ENCODE measurements around the gene ABHD1.

The ABHD1 gene

GRCh38 chr2:27086724-27087593 lies 36.7 kb upstream of the ABHD1 start, which contains the start of gene KHK:
KHK (plus strand) TSS chr2:27086772; CDS start chr2:27087260, 488 bp downstream.
- DNase-seq: peak in 5 of 14 donors; percentile 31 to 72 (median 55)

DNA sequence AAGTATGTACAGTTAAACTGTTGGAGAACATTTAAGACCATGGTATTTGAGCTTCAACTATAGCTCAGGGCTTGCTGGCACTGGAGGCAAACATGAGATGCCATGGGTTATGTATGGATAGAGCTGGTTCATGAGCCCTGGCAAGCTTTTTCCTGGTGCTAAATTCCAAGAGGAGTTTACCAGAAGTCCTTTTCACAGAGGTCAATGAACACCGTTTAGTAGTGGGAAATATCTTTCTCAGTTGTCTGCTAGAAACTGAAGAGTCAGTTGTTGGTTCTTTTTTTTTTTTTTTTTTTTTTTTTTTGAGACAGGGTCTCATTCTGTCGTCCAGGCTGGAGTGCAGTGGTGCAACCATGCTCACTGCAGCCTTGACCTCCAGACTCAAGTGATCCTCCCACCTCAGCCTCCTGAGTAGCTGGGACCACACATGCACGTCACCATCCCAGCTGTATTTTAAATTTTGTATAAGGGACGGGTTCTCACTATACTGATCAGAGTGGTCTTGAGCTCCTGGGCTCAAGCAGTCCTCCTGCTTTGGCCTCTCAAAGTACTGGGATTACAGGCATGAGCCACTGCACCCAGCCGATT lies 35.7 kb upstream of the ABHD1 start:
- no peak for DNase-seq

- DNase-seq: no peak
Measured at GRCh38 chr2:27088634-27089033, 35.0 kb upstream of the ABHD1 start.

GRCh38 chr2:27089111-27089954 lies 34.3 kb upstream of the ABHD1 start:
- no peak for DNase-seq

GRCh38 chr2:27091746-27092695 lies 31.6 kb upstream of the ABHD1 start:
- DNase-seq: no peak

DNA sequence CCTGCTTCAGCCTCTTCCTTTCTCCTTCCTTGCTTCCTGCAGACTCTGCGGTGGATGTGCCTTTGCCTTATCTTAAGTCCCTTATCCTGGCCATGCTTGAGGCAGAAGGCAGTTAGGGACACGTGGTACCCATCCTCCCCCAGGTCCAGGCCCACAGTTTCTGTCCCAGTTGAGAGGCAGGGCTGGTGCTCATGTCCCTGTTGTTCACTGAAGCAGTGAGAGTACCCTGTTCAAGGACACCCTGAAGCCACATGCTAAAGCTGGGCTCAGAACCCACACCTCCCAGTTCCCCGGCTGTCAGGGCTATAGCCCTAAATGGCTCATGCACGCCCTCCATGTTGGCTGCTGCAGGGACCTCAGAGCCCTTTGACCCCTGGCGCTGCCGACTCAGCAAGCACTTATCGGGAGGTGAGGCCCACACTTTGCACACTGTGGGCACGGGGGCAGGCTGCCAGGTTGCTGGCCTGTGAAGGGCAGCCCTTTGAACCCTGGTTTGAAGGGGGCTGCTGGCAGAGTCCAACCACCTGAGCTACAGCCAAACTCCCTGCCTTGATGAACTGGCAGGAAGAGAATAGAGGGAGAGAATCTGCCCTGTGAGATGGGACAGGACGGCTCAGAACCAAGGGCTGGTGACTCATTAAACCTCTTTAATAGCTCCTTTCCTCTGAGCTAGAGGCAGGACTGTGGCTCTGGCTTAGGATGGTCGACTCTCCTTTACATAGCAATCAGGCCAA lies 30.8 kb upstream of the ABHD1 start:
- DNase-seq: peak in 1 of 14 donors; percentile 8

GRCh38 chr2:27093430-27094352 lies 29.9 kb upstream of the ABHD1 start:
- DNase-seq: no peak

- no peak for DNase-seq
Measured at GRCh38 chr2:27094353-27094984, 29.1 kb upstream of the ABHD1 start.

DNA sequence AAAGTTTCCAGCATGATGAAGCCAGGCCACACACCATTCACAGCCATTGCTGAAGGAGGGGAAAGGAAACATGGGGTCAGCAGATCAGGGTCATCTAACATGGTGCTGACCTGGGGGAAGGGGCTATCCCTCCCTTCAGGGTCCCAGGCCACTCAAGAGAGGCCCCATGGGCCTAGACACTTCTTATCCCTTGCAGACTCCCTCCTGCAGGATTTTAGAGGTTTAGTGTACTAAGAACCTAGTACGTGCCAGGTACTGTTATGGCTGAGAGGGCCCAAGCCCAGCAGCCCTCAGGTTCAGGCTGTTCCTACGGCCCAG lies 28.2 kb upstream of the ABHD1 start:
- DNase-seq: no peak

DNA sequence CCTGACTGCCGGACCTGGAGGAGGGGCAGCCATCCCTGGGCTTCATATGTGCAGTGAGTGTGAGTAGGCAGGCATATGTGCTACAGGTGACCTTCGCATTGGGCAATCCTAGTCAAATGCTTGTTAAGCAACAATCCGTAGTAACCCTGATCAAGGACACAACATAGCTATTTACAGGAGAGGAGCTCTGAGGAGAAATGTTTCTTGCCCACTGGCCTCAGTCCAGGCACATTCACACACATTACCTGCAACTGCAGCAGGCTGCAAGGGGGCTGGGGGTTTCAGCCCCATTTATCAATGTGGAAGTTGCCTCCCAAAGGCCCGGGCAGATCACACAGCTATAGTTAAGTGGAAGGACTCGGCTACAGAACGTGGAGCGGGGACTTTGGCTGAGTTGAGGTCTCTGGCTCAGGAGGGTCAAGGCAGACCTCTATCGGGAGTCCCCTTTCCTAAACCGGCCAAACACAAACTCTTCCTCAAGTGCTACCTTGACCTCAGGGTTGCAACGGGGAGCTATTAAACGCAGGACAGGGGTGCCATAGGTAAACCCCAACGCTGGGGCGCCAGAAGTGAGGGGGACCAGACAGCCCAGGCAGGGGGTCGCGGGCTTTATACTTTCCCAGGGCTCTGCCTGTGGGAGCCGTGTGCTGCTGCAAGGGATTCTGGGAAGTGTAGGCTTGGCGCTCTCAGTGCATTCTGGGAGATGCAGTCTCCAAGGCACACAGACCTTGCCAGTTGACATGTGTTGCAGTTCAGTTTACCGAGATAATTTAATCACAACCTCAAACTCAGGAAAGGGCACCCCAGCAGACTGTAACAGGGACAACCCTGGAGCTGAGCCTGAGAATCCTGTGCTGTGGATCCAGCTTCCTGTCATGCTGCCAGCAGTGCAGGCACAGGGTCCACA lies 27.6 kb upstream of the ABHD1 start:
- DNase-seq: peak in 12 of 14 donors; percentile 23 to 73 (median 53)

DNA sequence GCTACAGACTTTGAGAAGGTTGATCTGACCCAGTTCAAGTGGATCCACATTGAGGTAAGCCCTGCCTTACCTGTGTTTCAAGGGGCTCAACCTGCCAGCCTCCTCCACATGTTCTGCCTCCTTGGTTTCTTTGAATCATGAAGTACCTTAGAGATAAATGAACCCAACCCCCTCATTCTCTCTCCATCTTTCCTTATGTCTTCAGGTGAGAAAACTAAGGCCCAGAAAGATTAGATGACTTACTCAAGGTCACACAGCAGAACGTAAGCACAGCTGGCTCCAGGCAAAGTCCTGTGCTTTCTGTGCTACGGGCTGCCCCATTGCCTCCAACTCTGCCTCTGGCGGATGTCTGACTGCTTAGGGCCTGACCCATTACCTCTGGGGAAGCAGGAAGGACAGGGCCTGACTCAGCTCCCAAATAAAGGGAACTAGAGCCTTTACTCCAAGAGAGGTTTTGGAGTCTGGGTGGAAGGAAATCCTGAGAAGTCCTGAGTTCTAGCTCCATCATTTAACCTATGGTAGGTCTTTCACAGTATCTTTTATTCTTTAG lies 26.8 kb upstream of the ABHD1 start:
- no peak for DNase-seq

DNA sequence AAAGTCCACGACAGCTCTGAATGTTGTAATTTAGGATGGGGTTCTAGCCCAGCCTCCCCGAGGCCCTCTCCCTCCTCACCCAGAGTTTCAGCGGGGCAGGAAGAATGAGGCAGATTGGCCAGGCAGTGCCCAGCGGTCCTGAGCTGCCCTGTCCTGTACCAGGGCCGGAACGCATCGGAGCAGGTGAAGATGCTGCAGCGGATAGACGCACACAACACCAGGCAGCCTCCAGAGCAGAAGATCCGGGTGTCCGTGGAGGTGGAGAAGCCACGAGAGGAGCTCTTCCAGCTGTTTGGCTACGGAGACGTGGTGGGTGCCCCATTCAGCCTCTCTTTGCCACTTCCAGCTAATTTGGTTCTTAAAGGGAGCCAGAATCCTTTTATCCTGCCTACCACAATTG lies 26.3 kb upstream of the ABHD1 start:
- DNase-seq: no peak

DNA sequence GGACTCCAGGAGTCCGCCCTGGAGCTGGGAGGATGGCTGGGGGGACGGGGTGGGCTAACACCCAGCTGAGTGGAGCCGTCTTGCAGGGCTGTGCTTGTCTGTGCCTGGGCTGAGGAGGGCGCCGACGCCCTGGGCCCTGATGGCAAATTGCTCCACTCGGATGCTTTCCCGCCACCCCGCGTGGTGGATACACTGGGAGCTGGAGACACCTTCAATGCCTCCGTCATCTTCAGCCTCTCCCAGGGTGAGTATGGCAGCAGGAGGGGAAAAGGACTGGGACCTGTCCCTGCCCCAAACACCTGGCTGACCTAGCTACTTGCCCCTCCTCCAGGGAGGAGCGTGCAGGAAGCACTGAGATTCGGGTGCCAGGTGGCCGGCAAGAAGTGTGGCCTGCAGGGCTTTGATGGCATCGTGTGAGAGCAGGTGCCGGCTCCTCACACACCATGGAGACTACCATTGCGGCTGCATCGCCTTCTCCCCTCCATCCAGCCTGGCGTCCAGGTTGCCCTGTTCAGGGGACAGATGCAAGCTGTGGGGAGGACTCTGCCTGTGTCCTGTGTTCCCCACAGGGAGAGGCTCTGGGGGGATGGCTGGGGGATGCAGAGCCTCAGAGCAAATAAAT lies 24.2 kb upstream of the ABHD1 start:
- DNase-seq: no peak

- DNase-seq: no peak
Measured at GRCh38 chr2:27100036-27100435, 23.6 kb upstream of the ABHD1 start.

DNA sequence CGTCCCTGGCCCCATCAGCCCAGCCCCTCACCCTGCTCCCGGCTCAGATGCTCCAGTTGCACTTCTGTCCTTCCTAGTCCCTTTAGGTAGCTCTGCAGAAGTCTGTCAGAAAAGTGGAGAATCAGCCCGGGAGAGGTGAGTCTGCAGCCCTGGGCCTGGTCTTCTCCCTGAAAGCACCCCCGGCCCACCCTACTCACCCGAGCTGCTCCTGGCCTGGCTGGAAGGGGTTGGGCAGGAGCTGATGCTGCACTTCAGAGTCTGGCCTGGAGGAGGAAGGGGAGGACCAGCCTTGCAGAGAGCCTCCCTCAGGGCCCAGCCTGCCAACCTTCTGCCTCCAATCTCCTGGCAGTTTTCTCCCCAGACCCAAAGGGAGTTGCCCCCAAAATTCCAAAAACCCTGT lies 21.3 kb upstream of the ABHD1 start:
- DNase-seq: no peak

- DNase-seq: no peak
Measured at GRCh38 chr2:27105981-27106380, 17.6 kb upstream of the ABHD1 start.

- DNase-seq: no peak
Measured at GRCh38 chr2:27108221-27108620, 15.4 kb upstream of the ABHD1 start.

DNA sequence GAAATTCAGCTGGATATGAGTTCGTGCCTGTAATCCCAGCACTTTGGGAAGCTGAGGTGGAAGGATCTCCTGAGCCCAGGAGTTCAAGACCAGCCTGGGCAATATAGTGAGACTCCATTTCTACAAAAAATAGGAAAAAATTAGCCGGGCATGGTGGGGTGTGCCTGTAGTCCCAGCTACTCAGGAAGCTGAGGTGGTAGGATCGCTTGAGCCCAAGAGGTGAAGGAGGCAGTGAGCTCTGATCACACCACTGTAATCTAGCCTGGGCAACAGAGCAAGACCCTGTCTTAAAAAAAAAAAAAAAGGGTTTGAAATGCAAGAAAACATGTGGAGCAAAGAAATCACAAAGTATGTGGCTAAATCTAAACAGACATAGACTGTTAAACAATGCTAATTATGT lies 14.5 kb upstream of the ABHD1 start:
- no peak for DNase-seq

Data from C1 segment of cervical spinal cord (tissue), 14 donors.